HG03064 (cell line): ENCODE results near the gene MAPK12.
"Not testable (repeated sequence)": the region's sequence is repeated elsewhere in the genome, so short reads cannot be mapped to it uniquely, and the experiment has no call there.

Experiments
- ATAC-seq: cut with Tn5 transposase; IDR thresholded peaks from one replicate; pipeline ENCODE4 v1.9.1; 2021; ENCODE audit warnings: low read depth; ENCODE audit not compliant: unreplicated experiment

MAPK12 gene

GRCh38 chr22:50217543-50218152, 43.8 kb downstream of the MAPK12 start:
- ATAC-seq, result no peak

- no peak for ATAC-seq
Measured at GRCh38 chr22:50216684-50217520, 44.6 kb downstream of the MAPK12 start.

- no peak for ATAC-seq
Measured at GRCh38 chr22:50216055-50216683, 45.3 kb downstream of the MAPK12 start.

- no peak for ATAC-seq
Measured at GRCh38 chr22:50215297-50216054, 46.0 kb downstream of the MAPK12 start.

GRCh38 chr22:50213263-50213662, 48.2 kb downstream of the MAPK12 start:
- no peak for ATAC-seq

GRCh38 chr22:50211147-50211546, 50.3 kb downstream of the MAPK12 start:
- ATAC-seq, result no peak

GRCh38 chr22:50210378-50211139, 50.9 kb downstream of the MAPK12 start:
- ATAC-seq, result no peak

GRCh38 chr22:50209893-50210292, 51.6 kb downstream of the MAPK12 start:
- ATAC-seq, result no peak

GRCh38 chr22:50208939-50209892, 52.3 kb downstream of the MAPK12 start:
- ATAC-seq, result no peak

- no peak for ATAC-seq
Measured at GRCh38 chr22:50208430-50208938, 53.0 kb downstream of the MAPK12 start.

- ATAC-seq, result no peak
Measured at GRCh38 chr22:50207383-50208140, 53.9 kb downstream of the MAPK12 start.

- no peak for ATAC-seq
Measured at GRCh38 chr22:50206599-50206998, 54.9 kb downstream of the MAPK12 start.

- no peak for ATAC-seq
Measured at GRCh38 chr22:50205781-50206569, 55.5 kb downstream of the MAPK12 start.

GRCh38 chr22:50204998-50205397, 56.5 kb downstream of the MAPK12 start:
- ATAC-seq, result not testable (repeated sequence)

- no peak for ATAC-seq
Measured at GRCh38 chr22:50204571-50204970, 56.9 kb downstream of the MAPK12 start.

GRCh38 chr22:50203288-50203687, 58.2 kb downstream of the MAPK12 start:
- ATAC-seq, result no peak
